CD4-positive, alpha-beta memory T cell (primary cell): ENCODE measurements around the gene DCX. TPM values are rescaled to one million over a fixed set of nuclear protein-coding genes. Genes with fewer than 3 reads are reported as not detected.
A peak's percentile ranks its signal among the peaks of the same experiment; 100 is the strongest.

Experiments
- CTCF ChIA-PET: fragments of 350-600 bp; sonication (Branson Sonifier 250); formaldehyde crosslinking; loops from one replicate; lab custom pipeline; 2021; ENCODE audit warnings: inconsistent platforms; ENCODE audit not compliant: partially characterized antibody; lab: Charles Lee
- POLR2A ChIA-PET: fragments of 350-600 bp; sonication (Branson Sonifier 250); formaldehyde crosslinking; loops from one replicate; lab custom pipeline; 2021; ENCODE audit not compliant: partially characterized antibody; lab: Charles Lee
- DNase-seq, 5 donors: peaks; one replicate each; pipeline versions ENCODE4 v3.0.0 to v3.0.0-alpha.2; 2020 to 2022; ENCODE audit warnings: mixed read lengths in 1 of 5
- H3K27ac ChIP-seq: one replicate; pipeline ENCODE4 v1.7.0; 2013; ENCODE audit warnings: low read depth, low read length
- H3K27me3 ChIP-seq: 2 replicates; pipeline ENCODE4 v1.7.0; 2013; ENCODE audit warnings: mild to moderate bottlenecking, low read length, moderate library complexity; ENCODE audit not compliant: insufficient read depth
- H3K36me3 ChIP-seq: 2 replicates; pipeline ENCODE4 v1.7.0; 2013; ENCODE audit warnings: mild to moderate bottlenecking, low read length, moderate library complexity; ENCODE audit not compliant: insufficient read depth
- H3K4me1 ChIP-seq: 2 replicates; pipeline ENCODE4 v1.7.0; 2013; ENCODE audit warnings: mild to moderate bottlenecking, low read length, moderate library complexity; ENCODE audit not compliant: insufficient read depth
- H3K4me3 ChIP-seq, 2 donors: one replicate each; pipeline ENCODE4 v1.7.0; 2013; ENCODE audit warnings: low read length in 2 of 2, mild to moderate bottlenecking in 1 of 2
- H3K9me3 ChIP-seq, 2 donors: one replicate each; pipeline ENCODE4 v1.7.0; 2013; ENCODE audit warnings: low read length in 2 of 2, control low read depth in 1 of 2; ENCODE audit not compliant: control insufficient read depth in 1 of 2
- H3K27ac Mint-ChIP-seq, 7 donors: one replicate each; pipeline ENCODE4 v1.8.0; 2020 to 2021; ENCODE audit warnings: mixed read lengths in 7 of 7, mild to moderate bottlenecking in 6 of 7, inconsistent platforms in 3 of 7, moderate library complexity in 3 of 7
- H3K27me3 Mint-ChIP-seq, 2 donors: one replicate each; pipeline ENCODE4 v1.8.0; 2020 to 2021; ENCODE audit warnings: mixed read lengths in 2 of 2
- H3K36me3 Mint-ChIP-seq, 2 donors: one replicate each; pipeline ENCODE4 v1.8.0; 2020 to 2021; ENCODE audit warnings: mixed read lengths in 2 of 2, inconsistent platforms in 1 of 2, mild to moderate bottlenecking in 1 of 2
- H3K4me1 Mint-ChIP-seq, 4 donors: one replicate each; pipeline ENCODE4 v1.8.0; 2020 to 2021; ENCODE audit warnings: mixed read lengths in 4 of 4, mild to moderate bottlenecking in 1 of 4
- H3K4me3 Mint-ChIP-seq, 8 donors: one replicate each; pipeline ENCODE4 v1.8.0; 2020 to 2021; ENCODE audit warnings: mixed read lengths in 8 of 8, mild to moderate bottlenecking in 7 of 8, moderate library complexity in 6 of 8, inconsistent platforms in 3 of 8
- H3K9me3 Mint-ChIP-seq, 8 donors: one replicate each; pipeline ENCODE4 v1.8.0; 2020 to 2021; ENCODE audit warnings: mixed read lengths in 8 of 8, mild to moderate bottlenecking in 5 of 8, inconsistent platforms in 3 of 8, moderate library complexity in 1 of 8
- intact Hi-C: fragments of 100-400 bp; cut with micrococcal nuclease; formaldehyde crosslinking; loops from one replicate; pipeline ENCODE4 v1.15.1; 2023
- polyA plus RNA-seq, 2 donors: library from polyadenylated mRNA; unstranded; fragments of 300-500 nt; fragmentation: Illumina TruSeq; gene quantifications; one replicate each; pipeline ENCODE4 v1.2.3, GENCODE V29; 2021
- total RNA-seq, 2 experiments: library from RNA; stranded (reverse); gene quantifications; one replicate each; pipeline ENCODE4 v1.2.3, GENCODE V29; 2021

Gene DCX
- total and polyA plus RNA-seq, 4 experiments from 2014 or later = not detected

GRCh38 chrX:111318901-111319300 is 93.1 kb downstream of the DCX start:
- ChIA-PET CTCF (no interaction called here), POLR2A (no interaction called here)
- H3K9me3 ChIP-seq = no peaks in the 10 kb centered on the region
- Mint-ChIP-seq H3K27ac (no peak overlapping the region), H3K27me3 (no peaks in the 10 kb centered on the region), H3K4me1 (no peaks in the 10 kb centered on the region), H3K36me3 (no peaks in the 10 kb centered on the region), H3K4me3 (no peak overlapping the region), H3K9me3 (peaks cover 0 to 2% (median 0%) of the 10 kb centered on the region in 8 donors)
- no peak overlapping the region for H3K27ac ChIP-seq
- no peaks in the 10 kb centered on the region for H3K36me3 ChIP-seq
- no peaks in the 10 kb centered on the region for H3K4me1 ChIP-seq
- intact Hi-C loops = no loop called here
- no peak overlapping the region for H3K4me3 ChIP-seq
- no peaks in the 10 kb centered on the region for H3K27me3 ChIP-seq
- no peak for DNase-seq

GRCh38 chrX:111309083-111309482 is 102.9 kb downstream of the DCX start:
- H3K9me3 ChIP-seq = no peaks in the 10 kb centered on the region
- ChIA-PET POLR2A (no interaction called here), CTCF (no interaction called here)
- H3K4me3 ChIP-seq = no peak overlapping the region
- no peak for DNase-seq
- Mint-ChIP-seq H3K4me1 (no peaks in the 10 kb centered on the region), H3K9me3 (peaks cover 0 to 3% (median 0%) of the 10 kb centered on the region in 8 donors), H3K27ac (no peak overlapping the region), H3K36me3 (no peaks in the 10 kb centered on the region), H3K27me3 (peaks cover 2 to 4% of the 10 kb centered on the region in 2 donors), H3K4me3 (no peak overlapping the region)
- intact Hi-C loops = no loop called here
- no peaks in the 10 kb centered on the region for H3K27me3 ChIP-seq
- H3K4me1 ChIP-seq = no peaks in the 10 kb centered on the region
- no peak overlapping the region for H3K27ac ChIP-seq
- no peaks in the 10 kb centered on the region for H3K36me3 ChIP-seq

- no peaks in the 10 kb centered on the region for H3K4me1 Mint-ChIP-seq
- no peak overlapping the region for H3K27ac Mint-ChIP-seq
- CTCF ChIA-PET = no interaction called here
- Histone ChIP-seq H3K27ac (no peak overlapping the region), H3K36me3 (no peaks in the 10 kb centered on the region), H3K9me3 (no peaks in the 10 kb centered on the region), H3K27me3 (no peaks in the 10 kb centered on the region), H3K4me3 (no peak overlapping the region), H3K4me1 (no peaks in the 10 kb centered on the region)
- peaks cover 0 to 4% of the 10 kb centered on the region in 2 donors for H3K27me3 Mint-ChIP-seq
- no peak for DNase-seq
- H3K4me3 Mint-ChIP-seq = no peak overlapping the region
- no peaks in the 10 kb centered on the region for H3K36me3 Mint-ChIP-seq
- POLR2A ChIA-PET = no interaction called here
- intact Hi-C loops = no loop called here
- H3K9me3 Mint-ChIP-seq = no peaks in the 10 kb centered on the region
Measured at GRCh38 chrX:111308039-111308438, 104.0 kb downstream of the DCX start.

GRCh38 chrX:111302284-111302683 is 109.7 kb downstream of the DCX start:
- no peaks in the 10 kb centered on the region for H3K4me1 ChIP-seq
- no peak overlapping the region for H3K27ac ChIP-seq
- Mint-ChIP-seq H3K27ac (no peak overlapping the region), H3K9me3 (no peaks in the 10 kb centered on the region), H3K27me3 (peaks cover 0 to 2% of the 10 kb centered on the region in 2 donors), H3K4me3 (no peak overlapping the region), H3K36me3 (no peaks in the 10 kb centered on the region), H3K4me1 (no peaks in the 10 kb centered on the region)
- H3K36me3 ChIP-seq = no peaks in the 10 kb centered on the region
- H3K27me3 ChIP-seq = no peaks in the 10 kb centered on the region
- intact Hi-C loops = no loop called here
- DNase-seq = no peak
- H3K4me3 ChIP-seq = no peak overlapping the region
- ChIA-PET CTCF (no interaction called here), POLR2A (no interaction called here)
- no peaks in the 10 kb centered on the region for H3K9me3 ChIP-seq

- H3K4me1 Mint-ChIP-seq = no peaks in the 10 kb centered on the region
- no peak for DNase-seq
- CTCF ChIA-PET = no interaction called here
- POLR2A ChIA-PET = no interaction called here
- H3K27me3 Mint-ChIP-seq = peaks cover 1 to 2% of the 10 kb centered on the region in 2 donors
- intact Hi-C loops = no loop called here
- Histone ChIP-seq H3K4me1 (no peaks in the 10 kb centered on the region), H3K9me3 (no peaks in the 10 kb centered on the region), H3K27ac (no peak overlapping the region), H3K36me3 (no peaks in the 10 kb centered on the region), H3K27me3 (no peaks in the 10 kb centered on the region), H3K4me3 (no peak overlapping the region)
- H3K4me3 Mint-ChIP-seq = no peak overlapping the region
- peak overlapping the region in 1 of 7 donors; percentile 25 for H3K27ac Mint-ChIP-seq
- no peaks in the 10 kb centered on the region for H3K9me3 Mint-ChIP-seq
- H3K36me3 Mint-ChIP-seq = no peaks in the 10 kb centered on the region
Measured at GRCh38 chrX:111288841-111289240, 123.2 kb downstream of the DCX start.

- DNase-seq = no peak
- CTCF ChIA-PET = no interaction called here
Measured at GRCh38 chrX:111284631-111285293, 127.2 kb downstream of the DCX start.

GRCh38 chrX:111283446-111283845 is 128.5 kb downstream of the DCX start:
- CTCF ChIA-PET = no interaction called here
- Mint-ChIP-seq H3K9me3 (no peaks in the 10 kb centered on the region), H3K4me3 (no peak overlapping the region), H3K4me1 (no peaks in the 10 kb centered on the region), H3K27me3 (peaks cover 0 to 2% of the 10 kb centered on the region in 2 donors), H3K36me3 (no peaks in the 10 kb centered on the region), H3K27ac (no peak overlapping the region)
- H3K4me1 ChIP-seq = no peaks in the 10 kb centered on the region
- POLR2A ChIA-PET = no interaction called here
- H3K27me3 ChIP-seq = no peaks in the 10 kb centered on the region
- DNase-seq = no peak
- intact Hi-C loops = no loop called here
- no peaks in the 10 kb centered on the region for H3K9me3 ChIP-seq
- no peak overlapping the region for H3K27ac ChIP-seq
- H3K36me3 ChIP-seq = no peaks in the 10 kb centered on the region
- no peak overlapping the region for H3K4me3 ChIP-seq

More at GRCh38 chrX:111284631-111285293, 127.2 kb downstream of the DCX start:
- H3K4me3 Mint-ChIP-seq = no peak overlapping the region
- H3K36me3 Mint-ChIP-seq = no peaks in the 10 kb centered on the region
- POLR2A ChIA-PET = no interaction called here
- no peaks in the 10 kb centered on the region for H3K36me3 ChIP-seq
- H3K27me3 Mint-ChIP-seq = peaks cover 0 to 2% of the 10 kb centered on the region in 2 donors
- no peak overlapping the region for H3K27ac ChIP-seq
- H3K4me3 ChIP-seq = no peak overlapping the region
- intact Hi-C loops = no loop called here
- H3K4me1 ChIP-seq = no peaks in the 10 kb centered on the region
- H3K9me3 ChIP-seq = no peaks in the 10 kb centered on the region
- no peaks in the 10 kb centered on the region for H3K27me3 ChIP-seq
- H3K9me3 Mint-ChIP-seq = no peaks in the 10 kb centered on the region
- H3K4me1 Mint-ChIP-seq = no peaks in the 10 kb centered on the region
- H3K27ac Mint-ChIP-seq = no peak overlapping the region
